Body of pancreas (tissue), 4 donors: ENCODE data around the gene PES1.

ENCODE experiments used
- CTCF ChIP-seq, 7 experiments: fragments of 450-650 bp in 4 of 7; fragments of 200-600 bp in 3 of 7; sonication (generic) in 3 of 7; IDR thresholded peaks; one replicate each; pipeline ENCODE4 v1.5.1; 2016 to 2019; ENCODE audit warnings: antibody characterized with exemption in 7 of 7
- POLR2A ChIP-seq, 3 donors: fragments of 450-650 bp; IDR thresholded peaks; one replicate each; pipeline ENCODE4 v1.6.1; 2016; ENCODE audit warnings: antibody characterized with exemption in 3 of 3, mild to moderate bottlenecking in 2 of 3

GRCh38 chr22:30591588-30592359, at the start of gene PES1:
- TF ChIP-seq CTCF (IDR thresholded peaks at IDR 0.05) (no peak), POLR2A (IDR thresholded peaks at IDR 0.05) (peak in 2 of 3 donors; percentile 54 to 55)
